IPS DF 6.9 (cell line): ENCODE data around the gene PTPMT1.

ENCODE experiments used
- DNase-seq: peaks from one replicate; pipeline ENCODE4 v3.0.0-alpha.2; 2013; ENCODE audit warnings: low read depth, low spot score
- H3K27ac ChIP-seq: one replicate; pipeline ENCODE4 v1.5.1; 2013; ENCODE audit warnings: low read length, control low read depth
- H3K27me3 ChIP-seq: 2 replicates; pipeline ENCODE4 v1.6.1; 2013; ENCODE audit warnings: mild to moderate bottlenecking, low read length; ENCODE audit not compliant: control insufficient read depth, insufficient read depth
- H3K36me3 ChIP-seq: 2 replicates; pipeline ENCODE4 v1.6.1; 2013; ENCODE audit warnings: low read length; ENCODE audit not compliant: control insufficient read depth, insufficient read depth
- H3K4me1 ChIP-seq: 2 replicates; pipeline ENCODE4 v1.6.1; 2013; ENCODE audit warnings: low read length; ENCODE audit not compliant: control insufficient read depth, insufficient read depth
- H3K4me3 ChIP-seq: 2 replicates; pipeline ENCODE4 v1.5.1; 2013; ENCODE audit warnings: mild to moderate bottlenecking, low read length
- H3K9me3 ChIP-seq: 2 replicates; pipeline ENCODE4 v1.6.1; 2013; ENCODE audit warnings: low read length, inconsistent platforms; ENCODE audit not compliant: control insufficient read depth, insufficient read depth
- WGBS: extraction: QIAGEN DNeasy Blood & Tissue Kit; methylation state at CpG from one replicate; pipeline ENCODE4 v1.1.7; 2013; ENCODE audit warnings: mixed read lengths, missing lambda C conversion rate; ENCODE audit not compliant: insufficient read length, insufficient coverage; 5-methylcytosine and 5-hydroxymethylcytosine counted together

Gene PTPMT1

GRCh38 chr11:47591764-47592163, 26.4 kb downstream of the PTPMT1 start:
- Histone ChIP-seq H3K9me3 (no peaks in the 10 kb centered on the region), H3K27ac (no peak overlapping the region), H3K4me1 (peaks cover 3% of the 10 kb centered on the region; the same call in 1 of the 2 replicates), H3K27me3 (peaks cover 25% of the 10 kb centered on the region; the same call in 1 of the 2 replicates), H3K36me3 (no peaks in the 10 kb centered on the region), H3K4me3 (no peak overlapping the region)
- no CpG with 5 or more reads among the region's 7 CpGs for WGBS
- no peak for DNase-seq

- Histone ChIP-seq H3K36me3 (no peaks in the 10 kb centered on the region), H3K4me3 (no peak overlapping the region), H3K27me3 (peaks cover 25% of the 10 kb centered on the region; the same call in 1 of the 2 replicates), H3K27ac (no peak overlapping the region), H3K9me3 (no peaks in the 10 kb centered on the region), H3K4me1 (peaks cover 3% of the 10 kb centered on the region; the same call in 1 of the 2 replicates)
- WGBS = no CpG with 5 or more reads among the region's 4 CpGs
- no peak for DNase-seq
Observed at GRCh38 chr11:47592251-47592650, 26.9 kb downstream of the PTPMT1 start.

GRCh38 chr11:47592970-47593369, 27.6 kb downstream of the PTPMT1 start:
- no CpG with 5 or more reads among the region's 2 CpGs for WGBS
- peaks cover 3% of the 10 kb centered on the region; the same call in 1 of the 2 replicates for H3K4me1 ChIP-seq
- H3K27me3 ChIP-seq = peaks cover 25% of the 10 kb centered on the region; the same call in 1 of the 2 replicates
- no peaks in the 10 kb centered on the region for H3K9me3 ChIP-seq
- no peak for DNase-seq
- H3K4me3 ChIP-seq = no peak overlapping the region
- H3K36me3 ChIP-seq = no peaks in the 10 kb centered on the region
- no peak overlapping the region for H3K27ac ChIP-seq

- no peaks in the 10 kb centered on the region for H3K9me3 ChIP-seq
- no peak for DNase-seq
- peaks cover 25% of the 10 kb centered on the region; the same call in 1 of the 2 replicates for H3K27me3 ChIP-seq
- H3K4me3 ChIP-seq = peak overlapping the region; percentile 71; the same call in 1 of the 2 replicates
- H3K36me3 ChIP-seq = no peaks in the 10 kb centered on the region
- peaks cover 3% of the 10 kb centered on the region; the same call in 1 of the 2 replicates for H3K4me1 ChIP-seq
- no CpG with 5 or more reads among the region's 6 CpGs for WGBS
- H3K27ac ChIP-seq = no peak overlapping the region
Observed at GRCh38 chr11:47593492-47593933, 28.1 kb downstream of the PTPMT1 start.

- Histone ChIP-seq H3K9me3 (no peaks in the 10 kb centered on the region), H3K36me3 (no peaks in the 10 kb centered on the region), H3K4me1 (peaks cover 3% of the 10 kb centered on the region; the same call in 1 of the 2 replicates), H3K27me3 (peaks cover 25% of the 10 kb centered on the region; the same call in 1 of the 2 replicates), H3K27ac (no peak within 1 kb of the TSS), H3K4me3 (peak within 1 kb of the TSS; percentile 71; the same call in 1 of the 2 replicates)
- no peak for DNase-seq
- WGBS = 100% methylated on average over 1 of the region's 48 CpGs
Observed at GRCh38 chr11:47593934-47594855, 28.8 kb downstream of the PTPMT1 start, which contains the start of gene C1QTNF4. TSS of gene C1QTNF4 (minus strand) at chr11:47594411. CDS start at chr11:47590810, 3,601 bp downstream.

GRCh38 chr11:47595029-47595428, 29.6 kb downstream of the PTPMT1 start:
- DNase-seq = no peak
- H3K36me3 ChIP-seq = no peaks in the 10 kb centered on the region
- peaks cover 3% of the 10 kb centered on the region; the same call in 1 of the 2 replicates for H3K4me1 ChIP-seq
- H3K27ac ChIP-seq = no peak overlapping the region
- no CpG with 5 or more reads among the region's 7 CpGs for whole genome bisulfite sequencing
- no peak overlapping the region for H3K4me3 ChIP-seq
- H3K9me3 ChIP-seq = no peaks in the 10 kb centered on the region
- H3K27me3 ChIP-seq = peaks cover 25% of the 10 kb centered on the region; the same call in 1 of the 2 replicates

- no CpG with 5 or more reads among the region's 1 CpG for WGBS
- DNase-seq = no peak
- H3K27ac ChIP-seq = no peak overlapping the region
Observed at GRCh38 chr11:47595967-47596366, 30.6 kb downstream of the PTPMT1 start.

GRCh38 chr11:47599902-47600301, 34.5 kb downstream of the PTPMT1 start:
- no peaks in the 10 kb centered on the region for H3K4me1 ChIP-seq
- H3K27ac ChIP-seq = no peak overlapping the region
- H3K4me3 ChIP-seq = no peak overlapping the region
- peaks cover 2% of the 10 kb centered on the region; the same call in 1 of the 2 replicates for H3K27me3 ChIP-seq
- no peak for DNase-seq
- whole genome bisulfite sequencing = no CpG with 5 or more reads among the region's 4 CpGs
- no peaks in the 10 kb centered on the region for H3K9me3 ChIP-seq
- no peaks in the 10 kb centered on the region for H3K36me3 ChIP-seq

More at GRCh38 chr11:47595967-47596366, 30.6 kb downstream of the PTPMT1 start:
- H3K9me3 ChIP-seq = no peaks in the 10 kb centered on the region
- no peaks in the 10 kb centered on the region for H3K36me3 ChIP-seq
- no peaks in the 10 kb centered on the region for H3K4me1 ChIP-seq
- H3K4me3 ChIP-seq = no peak overlapping the region
- H3K27me3 ChIP-seq = peaks cover 25% of the 10 kb centered on the region; the same call in 1 of the 2 replicates

GRCh38 chr11:47603295-47603694, 37.9 kb downstream of the PTPMT1 start:
- H3K9me3 ChIP-seq = no peaks in the 10 kb centered on the region
- no CpG with 5 or more reads among the region's 4 CpGs for WGBS
- no peaks in the 10 kb centered on the region for H3K36me3 ChIP-seq
- no peaks in the 10 kb centered on the region for H3K27me3 ChIP-seq
- DNase-seq = no peak
- no peak overlapping the region for H3K27ac ChIP-seq
- no peaks in the 10 kb centered on the region for H3K4me1 ChIP-seq
- H3K4me3 ChIP-seq = no peak overlapping the region

GRCh38 chr11:47605921-47606320, 40.5 kb downstream of the PTPMT1 start:
- H3K27ac ChIP-seq = no peak overlapping the region
- no peak for DNase-seq
- no peaks in the 10 kb centered on the region for H3K4me1 ChIP-seq
- H3K27me3 ChIP-seq = no peaks in the 10 kb centered on the region
- H3K9me3 ChIP-seq = no peaks in the 10 kb centered on the region
- no peak overlapping the region for H3K4me3 ChIP-seq
- H3K36me3 ChIP-seq = no peaks in the 10 kb centered on the region
- WGBS = no CpG with 5 or more reads among the region's 3 CpGs
